Adrenal gland (tissue), 5 donors: Measurements from ENCODE around the gene ITPRIP.

ENCODE experiments used
- CTCF ChIP-seq, 6 experiments: fragments of 450-650 bp in 4 of 6; fragments of 200-600 bp in 2 of 6; sonication (generic) in 1 of 6; IDR thresholded peaks; 1 replicate in 5 of 6; 2 replicates in 1 of 6; pipeline versions ENCODE4 v1.5.1 to v1.8.0; 2016 to 2021; ENCODE audit warnings: antibody characterized with exemption in 6 of 6, mild to moderate bottlenecking in 2 of 6, moderate library complexity in 1 of 6
- POLR2A ChIP-seq, 2 donors: fragments of 450-650 bp; IDR thresholded peaks; one replicate each; pipeline ENCODE4 v1.6.1; 2017; ENCODE audit warnings: antibody characterized with exemption in 2 of 2, mild to moderate bottlenecking in 2 of 2, moderate library complexity in 1 of 2
- donor health status: DM: no; HTN: no; CAD: no.

GRCh38 chr10:104286939-104287338 is 51.3 kb downstream of the ITPRIP start:
- TF ChIP-seq CTCF (IDR thresholded peaks at IDR 0.05) (no peak), POLR2A (IDR thresholded peaks at IDR 0.05) (no peak)
